Fibroblast of the aortic adventitia (primary cell): ENCODE results near the gene STOM. TPM values are rescaled to one million over a fixed set of nuclear protein-coding genes. Genes with fewer than 3 reads are reported as not detected.

Experiments
- DNase-seq: peaks from one replicate; pipeline ENCODE4 v3.0.0-alpha.2; 2010; ENCODE audit warnings: low read depth
- H3K4me3 ChIP-seq: 2 replicates; pipeline ENCODE4 v1.5.1; 2011; ENCODE audit warnings: low read depth, mild to moderate bottlenecking, control low read depth, low read length, moderate library complexity
- CTCF ChIP-seq: IDR thresholded peaks from 2 replicates; pipeline ENCODE4 v1.5.1; 2011; ENCODE audit warnings: mild to moderate bottlenecking, low read length, control low read depth, inconsistent platforms; ENCODE audit not compliant: insufficient read depth
- total RNA-seq: library from RNA; depleted of rRNA; stranded (reverse); fragments of >200 nt; gene quantifications from 2 replicates; pipeline ENCODE4 v1.2.3, GENCODE V29; 2012; ENCODE audit warnings: low replicate concordance

The STOM gene
- total RNA-seq: 115 and 128 TPM in 2 replicates

GRCh38 chr9:121369595-121370265 is at the start of gene STOM:
Gene STOM (minus strand): TSS chr9:121370250. CDS start chr9:121370187, 63 bp downstream.
- no peak for TF ChIP-seq CTCF
- H3K4me3 ChIP-seq: peak within 1 kb of the TSS; percentile 80
- peak; percentile 95 for DNase-seq

GRCh38 chr9:121411993-121412392 is 41.9 kb upstream of the STOM start:
- no peak for TF ChIP-seq CTCF
- DNase-seq: no peak
- no peak overlapping the region for H3K4me3 ChIP-seq

GRCh38 chr9:121405899-121406298 is 35.8 kb upstream of the STOM start:
- no peak for TF ChIP-seq CTCF
- DNase-seq: no peak
- H3K4me3 ChIP-seq: no peak overlapping the region

GRCh38 chr9:121404906-121405305 is 34.9 kb upstream of the STOM start:
- H3K4me3 ChIP-seq: no peak overlapping the region
- no peak for TF ChIP-seq CTCF
- no peak for DNase-seq

GRCh38 chr9:121399883-121400607 is 30.0 kb upstream of the STOM start:
- DNase-seq: peak; percentile 91
- peak; percentile 49 for TF ChIP-seq CTCF
- no peak overlapping the region for H3K4me3 ChIP-seq

GRCh38 chr9:121399126-121399882 is 29.3 kb upstream of the STOM start:
- no peak for TF ChIP-seq CTCF
- no peak for DNase-seq
- no peak overlapping the region for H3K4me3 ChIP-seq
